WI38 (cell line): Measurements from ENCODE around the gene FPR1.

ENCODE experiments used
- H3K4me3 ChIP-seq: 2 replicates; pipeline ENCODE4 v1.5.1; 2011; ENCODE audit warnings: low read depth, mild to moderate bottlenecking, control low read depth, low read length
- CTCF ChIP-seq: IDR thresholded peaks from 2 replicates; pipeline ENCODE4 v1.5.1; 2012; ENCODE audit warnings: low read depth, mild to moderate bottlenecking, control low read depth, low read length

The FPR1 gene

DNA sequence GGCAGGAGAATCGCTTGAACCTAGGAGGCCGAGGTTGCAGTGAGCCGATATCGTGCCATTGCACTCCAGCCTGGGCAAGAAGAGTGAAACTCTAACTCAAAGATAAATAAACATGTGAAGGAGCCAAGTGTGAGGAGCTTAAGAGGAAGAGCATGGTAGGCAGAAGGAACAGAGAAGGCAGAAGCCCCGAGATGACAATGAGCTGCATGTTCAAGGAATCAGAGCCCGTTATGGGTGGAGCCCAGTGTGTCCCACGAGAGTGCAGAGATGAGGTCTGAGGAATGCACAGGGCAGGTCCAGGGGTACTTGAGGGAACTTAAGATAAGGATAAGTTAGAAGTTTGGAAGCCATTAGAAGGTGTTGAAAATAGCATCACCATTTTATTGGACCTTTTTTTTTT is 10.0 kb upstream of the FPR1 start:
- no peak overlapping the region for H3K4me3 ChIP-seq
- no peak for TF ChIP-seq CTCF

- H3K4me3 ChIP-seq = no peak within 1 kb of the TSS
- TF ChIP-seq CTCF = no peak
Observed at GRCh38 chr19:51760697-51761356, 9.1 kb upstream of the FPR1 start, which contains the start of gene FPR2. Gene FPR2 (plus strand): TSS chr19:51761180. CDS start chr19:51768659, 7,479 bp downstream.

- TF ChIP-seq CTCF = no peak
- no peak overlapping the region for H3K4me3 ChIP-seq
Observed at GRCh38 chr19:51755571-51755970, 3.9 kb upstream of the FPR1 start.

DNA sequence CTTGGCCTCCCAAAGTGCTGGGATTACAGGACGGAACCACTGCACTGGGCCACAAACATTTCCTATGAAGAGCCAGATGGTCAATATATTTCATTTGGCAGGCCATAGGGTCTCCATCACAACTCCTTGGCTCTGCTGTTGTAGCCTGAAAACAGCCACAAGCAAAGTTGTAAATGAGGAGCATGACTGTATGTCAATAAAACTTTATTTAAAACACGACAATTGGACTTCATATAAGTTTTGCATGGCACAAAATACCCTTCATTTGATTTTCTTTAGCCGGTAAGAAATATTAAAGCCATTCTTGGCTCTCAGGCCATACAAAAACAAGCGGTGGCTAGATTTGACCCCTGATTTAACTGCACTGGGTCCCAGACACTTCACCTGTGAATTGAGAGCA is 3.1 kb upstream of the FPR1 start:
- H3K4me3 ChIP-seq = no peak overlapping the region
- TF ChIP-seq CTCF = no peak

GRCh38 chr19:51754109-51754508 is 2.4 kb upstream of the FPR1 start:
- no peak for TF ChIP-seq CTCF
- no peak overlapping the region for H3K4me3 ChIP-seq

DNA sequence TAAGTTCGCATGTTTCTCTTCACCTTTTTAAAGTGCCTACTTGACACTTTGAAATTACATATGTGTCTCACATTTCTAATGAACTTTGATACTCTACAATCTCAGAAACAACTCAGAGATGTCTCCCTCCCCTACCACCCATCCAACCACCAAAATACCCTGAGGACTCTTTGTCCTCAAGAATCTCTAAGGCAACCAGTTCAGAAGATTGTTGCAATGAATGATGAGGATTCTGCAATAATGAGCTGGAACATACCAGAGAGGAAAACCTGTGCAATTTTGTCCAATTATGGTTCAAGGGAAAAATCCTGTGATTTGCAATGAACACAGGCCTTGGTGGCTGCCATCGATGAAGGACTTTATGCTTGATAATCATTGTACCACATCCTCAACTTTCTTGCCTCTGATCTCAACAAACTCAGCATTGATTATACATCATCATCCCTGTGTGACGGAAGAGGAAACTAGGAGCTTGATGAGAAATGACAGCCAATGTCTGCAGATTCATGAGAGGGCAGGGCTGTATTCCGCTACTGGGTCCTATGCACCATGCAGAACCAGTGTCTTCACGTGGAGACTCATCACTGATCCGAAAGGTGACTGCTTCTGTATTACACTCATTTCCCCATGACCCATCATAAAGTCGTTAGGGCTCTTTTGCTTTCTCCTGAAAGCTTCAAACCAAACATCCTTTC is 1.1 kb downstream of the FPR1 start:
- H3K4me3 ChIP-seq = no peak overlapping the region
- no peak for TF ChIP-seq CTCF

GRCh38 chr19:51749979-51750378 is 1.7 kb downstream of the FPR1 start:
- no peak overlapping the region for H3K4me3 ChIP-seq
- TF ChIP-seq CTCF = no peak
